ENCODE measurements around the gene SPRED3.

- no peak for TF ChIP-seq CTCF (IDR thresholded peaks at IDR 0.05; ENCODE audit: low read depth, low read length)
- TF ChIP-seq EZH2phosphoT487 (IDR thresholded peaks at IDR 0.05; ENCODE audit: low read depth): no peak
These were observed 4.3 kb downstream of the SPRED3 start for GRCh38 chr19:38392707-38393308.
